Immature natural killer cell (primary cell): ENCODE data around the gene KCNN3. TPM values are rescaled to one million over a fixed set of nuclear protein-coding genes. Genes with fewer than 3 reads are reported as not detected.
"Not testable (repeated sequence)": the region's sequence is repeated elsewhere in the genome, so short reads cannot be mapped to it uniquely, and the experiment has no call there.

Experiments
- DNase-seq, 3 donors: peaks; one replicate each; pipeline ENCODE4 v3.0.0; 2022; ENCODE audit warnings: mixed read lengths in 1 of 3
- H3K27ac Mint-ChIP-seq, 6 donors: one replicate each; pipeline ENCODE4 v1.8.0; 2020; ENCODE audit warnings: mixed read lengths in 6 of 6, mild to moderate bottlenecking in 5 of 6, inconsistent platforms in 4 of 6, moderate library complexity in 3 of 6
- H3K27me3 Mint-ChIP-seq, 3 donors: one replicate each; pipeline ENCODE4 v1.8.0; 2020 to 2021; ENCODE audit warnings: low read depth in 3 of 3, mild to moderate bottlenecking in 3 of 3, mixed read lengths in 3 of 3, moderate library complexity in 3 of 3, inconsistent platforms in 1 of 3
- H3K36me3 Mint-ChIP-seq, 3 donors: one replicate each; pipeline ENCODE4 v1.8.0; 2020; ENCODE audit warnings: mixed read lengths in 3 of 3, inconsistent platforms in 2 of 3, mild to moderate bottlenecking in 2 of 3
- H3K4me1 Mint-ChIP-seq, 2 donors: one replicate each; pipeline ENCODE4 v1.8.0; 2020; ENCODE audit warnings: inconsistent platforms in 2 of 2, mild to moderate bottlenecking in 2 of 2, mixed read lengths in 2 of 2, moderate library complexity in 1 of 2
- H3K4me3 Mint-ChIP-seq, 5 donors: one replicate each; pipeline ENCODE4 v1.8.0; 2020; ENCODE audit warnings: mild to moderate bottlenecking in 5 of 5, mixed read lengths in 5 of 5, inconsistent platforms in 3 of 5, moderate library complexity in 3 of 5
- H3K9me3 Mint-ChIP-seq, 6 donors: one replicate each; pipeline ENCODE4 v1.8.0; 2020; ENCODE audit warnings: mild to moderate bottlenecking in 6 of 6, mixed read lengths in 6 of 6, inconsistent platforms in 4 of 6, moderate library complexity in 3 of 6
- polyA plus RNA-seq, 3 donors: library from polyadenylated mRNA; unstranded; fragments of 300-500 nt; fragmentation: Illumina TruSeq; gene quantifications; one replicate each; pipeline ENCODE4 v1.2.3, GENCODE V29; 2021

Gene KCNN3
- polyA plus RNA-seq, result not detected

GRCh38 chr1:154870115-154870571, at the start of gene KCNN3:
Gene KCNN3, minus strand, starts transcription at chr1:154870281. Its CDS starts 317 bp downstream, at chr1:154869964.
- H3K4me3 Mint-ChIP-seq, result peak within 1 kb of the TSS; percentile 40 to 70 (median 48)
- no peak within 1 kb of the TSS for H3K27ac Mint-ChIP-seq
- DNase-seq, result peak; percentile 72 to 78 (median 74)
- H3K4me1 Mint-ChIP-seq, result peaks cover 7 to 12% of the 10 kb centered on the region in 2 donors
- H3K36me3 Mint-ChIP-seq, result no peaks in the 10 kb centered on the region
- H3K27me3 Mint-ChIP-seq, result peaks cover 12 to 21% (median 13%) of the 10 kb centered on the region in 3 donors
- H3K9me3 Mint-ChIP-seq, result no peaks in the 10 kb centered on the region

- peaks cover 0 to 2% (median 0%) of the 10 kb centered on the region in 3 donors for H3K27me3 Mint-ChIP-seq
- no peak overlapping the region for H3K27ac Mint-ChIP-seq
- H3K9me3 Mint-ChIP-seq, result no peaks in the 10 kb centered on the region
- H3K36me3 Mint-ChIP-seq, result peaks cover 0 to 11% (median 10%) of the 10 kb centered on the region in 3 donors
- no peak for DNase-seq
- H3K4me3 Mint-ChIP-seq, result no peak overlapping the region
- no peaks in the 10 kb centered on the region for H3K4me1 Mint-ChIP-seq
These were observed 43.2 kb upstream of the KCNN3 start for GRCh38 chr1:154913273-154913672.

- Mint-ChIP-seq H3K9me3 (no peaks in the 10 kb centered on the region), H3K27ac (no peak overlapping the region), H3K4me1 (no peaks in the 10 kb centered on the region), H3K4me3 (no peak overlapping the region), H3K27me3 (peaks cover 0 to 3% (median 0%) of the 10 kb centered on the region in 3 donors), H3K36me3 (peaks cover 0 to 15% (median 10%) of the 10 kb centered on the region in 3 donors)
- DNase-seq, result no peak
These were observed 42.7 kb upstream of the KCNN3 start for GRCh38 chr1:154912755-154913154.

GRCh38 chr1:154911691-154912550, 41.8 kb upstream of the KCNN3 start:
- Mint-ChIP-seq H3K4me3 (no peak overlapping the region), H3K27ac (no peak overlapping the region), H3K9me3 (no peaks in the 10 kb centered on the region), H3K4me1 (no peaks in the 10 kb centered on the region), H3K27me3 (peaks cover 0 to 3% (median 0%) of the 10 kb centered on the region in 3 donors), H3K36me3 (peaks cover 0 to 13% (median 9%) of the 10 kb centered on the region in 3 donors)
- no peak for DNase-seq

GRCh38 chr1:154910851-154911250, 40.8 kb upstream of the KCNN3 start:
- peaks cover 0 to 3% (median 1%) of the 10 kb centered on the region in 3 donors for H3K27me3 Mint-ChIP-seq
- no peak overlapping the region for H3K4me3 Mint-ChIP-seq
- no peaks in the 10 kb centered on the region for H3K9me3 Mint-ChIP-seq
- DNase-seq, result no peak
- H3K36me3 Mint-ChIP-seq, result peaks cover 0 to 9% (median 0%) of the 10 kb centered on the region in 3 donors
- no peak overlapping the region for H3K27ac Mint-ChIP-seq
- H3K4me1 Mint-ChIP-seq, result no peaks in the 10 kb centered on the region

GRCh38 chr1:154908937-154909336, 38.9 kb upstream of the KCNN3 start:
- no peaks in the 10 kb centered on the region for H3K9me3 Mint-ChIP-seq
- H3K4me3 Mint-ChIP-seq, result no peak overlapping the region
- DNase-seq, result no peak
- peaks cover 0 to 5% (median 0%) of the 10 kb centered on the region in 3 donors for H3K36me3 Mint-ChIP-seq
- no peak overlapping the region for H3K27ac Mint-ChIP-seq
- no peaks in the 10 kb centered on the region for H3K4me1 Mint-ChIP-seq
- peaks cover 0 to 3% (median 2%) of the 10 kb centered on the region in 3 donors for H3K27me3 Mint-ChIP-seq

- not testable (repeated sequence) for H3K27me3 Mint-ChIP-seq, H3K36me3 Mint-ChIP-seq, H3K4me1 Mint-ChIP-seq, H3K9me3 Mint-ChIP-seq, H3K4me3 Mint-ChIP-seq, DNase-seq, H3K27ac Mint-ChIP-seq
These were observed 38.0 kb upstream of the KCNN3 start for GRCh38 chr1:154908129-154908528.

- H3K36me3 Mint-ChIP-seq, result peaks cover 0 to 5% (median 0%) of the 10 kb centered on the region in 3 donors
- DNase-seq, result peak in 1 of 3 donors; percentile 2
- no peaks in the 10 kb centered on the region for H3K4me1 Mint-ChIP-seq
- H3K27ac Mint-ChIP-seq, result no peak overlapping the region
- H3K9me3 Mint-ChIP-seq, result no peaks in the 10 kb centered on the region
- H3K4me3 Mint-ChIP-seq, result no peak overlapping the region
- H3K27me3 Mint-ChIP-seq, result peaks cover 0 to 4% (median 3%) of the 10 kb centered on the region in 3 donors
These were observed 36.6 kb upstream of the KCNN3 start for GRCh38 chr1:154906621-154907081.

GRCh38 chr1:154902938-154903566, 33.0 kb upstream of the KCNN3 start:
- no peak for DNase-seq
- no peak overlapping the region for H3K4me3 Mint-ChIP-seq
- H3K9me3 Mint-ChIP-seq, result no peaks in the 10 kb centered on the region
- H3K4me1 Mint-ChIP-seq, result no peaks in the 10 kb centered on the region
- H3K27ac Mint-ChIP-seq, result no peak overlapping the region
- peaks cover 0 to 4% (median 0%) of the 10 kb centered on the region in 3 donors for H3K36me3 Mint-ChIP-seq
- peaks cover 0 to 4% (median 0%) of the 10 kb centered on the region in 3 donors for H3K27me3 Mint-ChIP-seq

- no peak for DNase-seq
- H3K27me3 Mint-ChIP-seq, result peaks cover 0 to 3% (median 0%) of the 10 kb centered on the region in 3 donors
- H3K9me3 Mint-ChIP-seq, result no peaks in the 10 kb centered on the region
- H3K27ac Mint-ChIP-seq, result no peak overlapping the region
- no peaks in the 10 kb centered on the region for H3K4me1 Mint-ChIP-seq
- no peak overlapping the region for H3K4me3 Mint-ChIP-seq
- no peaks in the 10 kb centered on the region for H3K36me3 Mint-ChIP-seq
These were observed 31.5 kb upstream of the KCNN3 start for GRCh38 chr1:154901591-154901990.

GRCh38 chr1:154899041-154899440, 29.0 kb upstream of the KCNN3 start:
- no peaks in the 10 kb centered on the region for H3K9me3 Mint-ChIP-seq
- H3K36me3 Mint-ChIP-seq, result no peaks in the 10 kb centered on the region
- H3K27me3 Mint-ChIP-seq, result peaks cover 0 to 4% (median 0%) of the 10 kb centered on the region in 3 donors
- H3K4me3 Mint-ChIP-seq, result no peak overlapping the region
- no peaks in the 10 kb centered on the region for H3K4me1 Mint-ChIP-seq
- H3K27ac Mint-ChIP-seq, result no peak overlapping the region
- no peak for DNase-seq

- Mint-ChIP-seq H3K27ac (no peak overlapping the region), H3K36me3 (no peaks in the 10 kb centered on the region), H3K4me3 (no peak overlapping the region), H3K27me3 (peaks cover 0 to 1% (median 0%) of the 10 kb centered on the region in 3 donors), H3K9me3 (no peaks in the 10 kb centered on the region), H3K4me1 (no peaks in the 10 kb centered on the region)
- no peak for DNase-seq
These were observed 26.7 kb upstream of the KCNN3 start for GRCh38 chr1:154896771-154897286.

- Mint-ChIP-seq H3K4me3 (no peak overlapping the region), H3K27me3 (peaks cover 0 to 4% (median 0%) of the 10 kb centered on the region in 3 donors), H3K4me1 (no peaks in the 10 kb centered on the region), H3K9me3 (no peaks in the 10 kb centered on the region), H3K36me3 (no peaks in the 10 kb centered on the region), H3K27ac (no peak overlapping the region)
- no peak for DNase-seq
These were observed 25.7 kb upstream of the KCNN3 start for GRCh38 chr1:154895798-154896197.

- peaks cover 0 to 8% (median 0%) of the 10 kb centered on the region in 3 donors for H3K27me3 Mint-ChIP-seq
- no peaks in the 10 kb centered on the region for H3K36me3 Mint-ChIP-seq
- no peak overlapping the region for H3K27ac Mint-ChIP-seq
- no peak for DNase-seq
- H3K4me1 Mint-ChIP-seq, result no peaks in the 10 kb centered on the region
- H3K4me3 Mint-ChIP-seq, result no peak overlapping the region
- H3K9me3 Mint-ChIP-seq, result no peaks in the 10 kb centered on the region
These were observed 21.4 kb upstream of the KCNN3 start for GRCh38 chr1:154891452-154891851.
